ENCODE data around the gene TRAPPC2L.

Gene TRAPPC2L, protein sequence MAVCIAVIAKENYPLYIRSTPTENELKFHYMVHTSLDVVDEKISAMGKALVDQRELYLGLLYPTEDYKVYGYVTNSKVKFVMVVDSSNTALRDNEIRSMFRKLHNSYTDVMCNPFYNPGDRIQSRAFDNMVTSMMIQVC

DNA sequence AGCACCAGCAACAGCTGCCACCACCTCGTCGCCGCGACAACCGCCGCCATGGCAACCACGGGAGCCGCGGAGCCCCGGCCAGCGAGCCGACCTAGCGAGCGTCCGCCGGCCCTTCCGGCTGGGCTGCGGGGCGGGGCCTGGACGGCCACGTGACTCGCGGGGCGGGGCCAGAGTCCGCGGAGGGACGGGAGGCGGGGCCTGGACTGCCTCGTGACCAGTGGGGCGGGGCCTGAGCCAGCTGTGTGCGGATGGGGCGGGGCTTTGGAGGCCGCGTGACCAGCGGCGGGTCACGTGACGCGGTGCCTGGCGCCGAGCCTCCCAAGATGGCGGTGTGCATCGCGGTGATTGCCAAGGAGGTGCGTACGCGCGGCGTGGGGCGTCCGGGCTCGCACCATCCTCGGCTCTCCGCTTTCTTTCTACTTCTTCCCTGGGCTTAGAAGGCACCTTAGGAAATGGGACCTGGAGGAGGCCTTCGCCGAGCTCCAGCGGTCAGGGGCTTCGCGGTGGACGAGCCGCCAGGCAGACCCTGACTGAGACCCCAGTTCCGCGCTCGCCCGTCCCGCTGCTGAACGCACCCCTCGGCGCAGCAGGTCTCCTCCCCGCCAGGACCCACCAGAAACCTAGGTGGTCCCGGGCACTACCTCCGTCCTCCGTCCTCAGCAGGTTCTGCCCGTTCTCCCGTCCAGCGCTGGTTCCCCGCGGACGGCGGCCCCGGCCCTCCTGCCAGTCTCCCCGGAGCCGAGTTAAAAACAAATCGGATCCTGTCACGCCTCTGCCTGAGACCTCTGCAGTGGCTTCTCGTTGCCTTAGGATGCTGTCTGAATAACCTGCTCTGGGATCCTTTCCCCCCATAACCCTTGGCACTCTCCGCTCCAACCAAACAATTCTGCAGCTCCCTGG, at the start of gene TRAPPC2L, which contains the start of gene GALNS:
TSS of gene TRAPPC2L (plus strand) at position 300 of the 900 bp plus-strand sequence. CDS start at position 324, 24 bp downstream.
TSS of gene GALNS (minus strand) at position 120 of the 900 bp plus-strand sequence. CDS start at position 50, 70 bp downstream.
- peak; percentile 88 for DNase-seq

DNA sequence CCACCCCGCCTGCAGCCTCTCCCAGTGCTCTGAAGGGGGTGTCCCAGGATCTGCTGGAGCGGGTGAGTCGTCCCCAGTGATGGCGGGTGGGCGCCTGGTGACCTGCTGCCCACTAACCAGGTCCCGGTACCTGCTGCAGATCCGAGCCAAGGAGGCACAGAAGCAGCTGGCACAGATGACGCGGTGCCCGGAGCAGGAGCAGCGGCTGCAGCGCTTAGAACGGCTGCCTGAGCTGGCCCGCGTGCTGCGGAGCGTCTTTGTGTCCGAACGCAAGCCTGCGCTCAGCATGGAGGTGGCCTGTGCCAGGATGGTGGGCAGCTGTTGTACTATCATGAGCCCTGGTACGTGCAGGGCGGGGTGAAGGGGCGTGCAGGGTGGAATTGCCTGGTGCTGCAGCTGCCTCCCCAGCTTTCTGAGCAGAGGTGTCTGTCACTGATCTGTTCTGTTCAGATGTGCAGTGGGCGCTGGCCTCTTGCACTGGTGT, 49.7 kb upstream of the TRAPPC2L start:
- no peak for DNase-seq

DNA sequence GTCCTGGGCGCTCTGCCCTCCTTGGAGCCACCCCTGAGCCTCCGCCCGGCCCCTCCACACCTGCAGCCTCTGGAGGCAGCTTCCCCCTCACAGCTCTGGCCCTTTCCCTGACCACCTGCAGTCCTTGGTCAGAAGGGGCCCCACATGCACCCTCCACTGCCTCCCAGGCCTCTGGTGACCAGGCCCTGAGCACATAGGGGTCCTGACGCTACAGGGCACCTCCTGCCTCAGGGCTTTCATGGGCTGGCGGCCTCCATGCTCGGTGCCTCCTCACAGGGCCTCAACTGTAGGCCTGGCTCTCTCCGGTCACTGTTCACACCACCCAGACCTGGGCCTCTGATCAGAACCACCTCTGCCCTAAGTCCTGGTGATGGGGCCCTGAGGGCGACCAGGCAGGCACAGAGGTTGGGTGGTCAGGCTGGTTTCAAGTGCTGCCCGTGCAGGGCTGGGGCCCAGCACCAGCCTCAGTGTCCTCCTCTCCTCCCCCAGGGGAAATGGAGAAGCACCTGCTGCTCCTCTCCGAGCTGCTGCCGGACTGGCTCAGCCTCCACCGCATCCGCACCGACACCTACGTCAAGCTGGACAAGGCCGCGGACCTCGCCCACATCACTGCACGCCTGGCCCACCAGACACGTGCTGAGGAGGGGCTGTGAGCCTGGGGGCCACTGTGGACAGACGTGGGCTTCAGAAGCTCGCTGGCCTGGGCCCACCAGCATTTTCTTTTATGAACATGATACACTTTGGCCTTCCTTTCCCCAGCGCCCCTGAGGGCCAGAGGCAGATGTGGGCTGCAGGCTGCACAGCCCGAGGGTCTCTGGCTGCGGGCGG, 49.1 kb upstream of the TRAPPC2L start:
- no peak for DNase-seq

DNA sequence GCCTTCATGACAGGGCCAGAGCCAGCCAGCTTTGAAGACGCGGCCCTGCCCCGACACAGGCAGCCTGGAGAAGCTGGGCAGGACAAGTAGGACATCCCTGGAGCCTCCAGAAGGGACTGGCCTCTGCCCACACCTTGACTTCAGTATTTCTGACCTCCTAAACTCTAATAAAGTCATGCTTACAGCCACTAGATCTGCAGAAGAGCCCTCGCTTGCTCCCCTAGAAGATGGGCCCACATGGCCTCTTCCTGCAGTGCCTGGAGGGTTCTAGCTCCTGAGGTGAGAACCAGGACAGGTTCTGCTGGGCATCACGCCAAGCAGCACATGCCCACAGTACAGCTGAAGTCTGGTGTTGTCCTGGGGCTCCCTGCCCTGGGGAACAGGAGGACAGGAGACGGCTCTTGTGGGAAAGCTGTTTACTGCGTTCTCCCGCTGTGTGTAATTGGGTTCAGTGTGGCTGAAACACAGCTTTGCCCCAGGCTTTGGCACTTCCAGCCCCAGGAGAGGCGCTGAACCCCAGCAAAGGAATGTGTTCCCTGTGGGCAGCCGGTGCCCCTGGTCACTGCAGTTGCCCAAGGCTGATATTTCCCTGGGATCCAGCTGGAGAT, 47.8 kb upstream of the TRAPPC2L start:
- DNase-seq = no peak

DNA sequence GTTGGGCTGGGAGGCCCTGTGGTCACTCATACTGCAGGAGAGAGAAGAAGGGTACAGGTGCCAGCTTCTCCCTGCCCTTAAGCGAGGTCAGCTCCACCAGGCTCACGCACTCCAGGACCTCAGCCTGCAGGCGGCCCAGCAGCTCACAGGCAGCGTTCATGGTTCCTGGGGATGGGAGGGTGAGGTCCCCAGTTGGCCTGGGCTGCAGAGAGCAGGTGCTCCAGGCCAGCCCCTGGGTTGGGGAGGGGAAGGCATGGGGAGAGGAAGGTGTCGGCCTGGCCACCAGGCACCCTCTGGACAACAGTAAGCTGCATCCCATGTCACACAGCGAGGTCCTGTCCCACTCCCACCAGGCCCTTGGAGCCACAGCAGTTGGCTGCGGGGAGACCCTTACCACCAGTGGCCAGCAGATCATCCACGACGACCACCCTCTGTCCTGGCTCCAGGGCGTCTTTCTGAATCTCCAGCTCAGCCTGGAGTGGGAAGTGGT, 47.2 kb upstream of the TRAPPC2L start:
- DNase-seq = no peak

DNA sequence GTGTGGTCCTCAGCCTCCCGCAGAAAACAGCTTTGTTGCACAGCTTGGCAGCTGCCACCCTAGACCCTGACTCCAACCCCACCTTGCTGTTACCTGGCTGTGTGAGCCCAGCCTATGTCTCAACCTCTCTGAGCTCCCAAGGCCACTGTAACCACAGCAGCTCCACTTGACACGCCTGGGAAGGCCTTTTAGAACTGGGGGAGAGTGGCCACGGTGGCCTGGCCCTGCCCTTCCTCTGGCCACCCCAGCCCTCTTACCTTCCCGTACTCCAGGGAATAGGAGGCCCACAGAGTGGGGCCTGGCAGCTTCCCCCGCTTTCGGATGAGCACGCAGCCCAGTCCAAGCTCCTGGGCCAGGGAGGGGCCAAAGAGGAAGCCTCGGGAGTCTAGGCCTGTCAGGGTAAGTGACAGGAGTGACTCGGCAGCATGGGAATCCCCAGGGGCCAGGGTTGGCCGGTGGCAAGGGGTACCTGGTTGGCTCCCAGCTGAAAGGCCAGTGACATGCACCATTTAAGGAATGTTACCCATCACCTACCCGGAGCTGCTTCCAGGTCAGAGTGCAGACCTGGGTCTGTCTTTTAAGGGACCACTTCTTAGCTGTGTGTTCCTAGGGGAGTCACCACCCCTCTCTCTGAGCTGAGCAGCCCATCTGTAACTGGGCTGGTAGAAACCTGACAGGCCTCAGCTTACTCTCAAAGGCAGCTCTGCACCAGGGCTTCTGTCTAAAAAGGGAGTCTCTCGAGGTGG, 46.6 kb upstream of the TRAPPC2L start:
- DNase-seq = no peak

DNA sequence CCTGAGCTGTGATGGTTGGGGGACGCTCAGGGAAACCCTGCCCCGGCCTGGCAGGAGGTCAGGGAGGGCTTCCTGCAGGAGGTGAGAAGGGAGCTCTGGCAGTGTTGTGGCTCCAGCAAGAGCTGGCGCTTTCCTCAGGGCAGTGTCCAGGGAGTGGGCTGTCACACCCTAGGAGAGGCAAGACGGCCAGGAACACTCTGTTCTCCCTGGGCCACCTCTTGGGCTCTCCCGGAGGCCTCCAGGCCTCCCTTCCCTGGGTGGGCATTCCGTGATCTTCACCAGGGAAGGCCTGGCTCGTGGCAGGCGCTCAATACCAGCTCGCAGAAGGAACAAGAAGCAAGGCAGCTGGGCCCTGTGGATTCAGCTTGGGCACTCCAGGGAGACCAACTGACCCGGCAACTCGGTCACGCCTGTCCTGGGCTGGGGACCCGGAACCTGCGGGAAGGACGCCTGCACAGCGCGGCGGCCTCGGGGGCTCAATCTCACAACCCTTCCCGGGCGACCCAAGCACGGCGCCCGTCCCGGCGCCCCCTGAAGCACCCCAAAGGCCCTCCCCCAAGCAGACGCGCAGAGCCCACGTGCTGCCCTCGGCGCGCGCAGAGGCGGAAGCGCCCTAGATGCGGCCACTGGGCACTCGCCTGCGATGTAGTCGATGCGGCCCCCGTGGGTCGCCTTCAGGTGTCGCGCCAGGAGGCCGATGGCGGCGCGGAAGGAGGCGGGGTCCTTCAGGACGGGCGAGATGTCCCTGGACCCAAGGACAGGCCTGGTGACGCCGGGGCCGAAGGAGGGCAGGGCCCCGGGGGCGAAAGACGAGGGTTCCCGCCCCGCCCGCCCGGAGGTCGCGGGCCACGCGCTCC, 45.8 kb upstream of the TRAPPC2L start:
- peak; percentile 82 for DNase-seq

DNA sequence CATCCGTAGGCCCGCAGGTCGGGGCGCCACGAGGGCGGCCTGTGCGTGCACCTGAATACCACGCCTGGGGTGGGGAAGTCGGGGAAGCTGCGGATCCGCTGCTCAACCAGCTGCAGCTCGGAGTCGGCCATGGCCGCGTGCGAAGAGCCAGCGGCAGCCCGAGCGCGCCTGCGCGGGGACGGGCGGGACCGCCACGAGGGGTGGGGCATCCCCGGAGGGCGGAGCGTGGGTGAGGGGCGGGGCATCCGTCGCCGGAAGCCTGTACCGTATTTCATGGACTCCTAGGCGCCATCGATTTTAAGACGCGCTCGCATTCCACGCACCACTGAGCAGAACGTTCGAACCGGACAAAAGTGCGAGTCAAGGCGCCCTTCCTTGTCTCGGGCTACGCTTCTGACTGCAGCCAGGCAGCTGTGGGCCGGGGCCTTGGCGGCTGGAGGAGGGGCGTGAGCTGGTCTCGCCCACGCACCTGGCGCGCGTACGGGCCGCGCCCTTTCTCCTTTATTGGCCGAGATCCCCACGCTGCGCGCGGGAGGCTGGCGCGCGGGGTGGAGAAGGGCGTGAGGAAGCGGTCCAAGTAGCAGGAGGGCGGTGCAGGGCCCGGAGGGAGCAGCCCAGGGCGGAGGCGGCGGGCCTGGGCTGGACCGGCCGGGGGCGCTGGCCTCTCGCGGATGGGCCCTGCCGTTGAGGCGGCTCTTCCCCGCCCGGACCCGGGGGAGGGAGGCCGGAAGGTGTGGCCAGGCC, 45.0 kb upstream of the TRAPPC2L start, which contains the start of gene APRT:
TSS of gene APRT (minus strand) at position 160 of the 744 bp plus-strand sequence. CDS start at position 131, 29 bp downstream.
- DNase-seq = peak; percentile 69

DNA sequence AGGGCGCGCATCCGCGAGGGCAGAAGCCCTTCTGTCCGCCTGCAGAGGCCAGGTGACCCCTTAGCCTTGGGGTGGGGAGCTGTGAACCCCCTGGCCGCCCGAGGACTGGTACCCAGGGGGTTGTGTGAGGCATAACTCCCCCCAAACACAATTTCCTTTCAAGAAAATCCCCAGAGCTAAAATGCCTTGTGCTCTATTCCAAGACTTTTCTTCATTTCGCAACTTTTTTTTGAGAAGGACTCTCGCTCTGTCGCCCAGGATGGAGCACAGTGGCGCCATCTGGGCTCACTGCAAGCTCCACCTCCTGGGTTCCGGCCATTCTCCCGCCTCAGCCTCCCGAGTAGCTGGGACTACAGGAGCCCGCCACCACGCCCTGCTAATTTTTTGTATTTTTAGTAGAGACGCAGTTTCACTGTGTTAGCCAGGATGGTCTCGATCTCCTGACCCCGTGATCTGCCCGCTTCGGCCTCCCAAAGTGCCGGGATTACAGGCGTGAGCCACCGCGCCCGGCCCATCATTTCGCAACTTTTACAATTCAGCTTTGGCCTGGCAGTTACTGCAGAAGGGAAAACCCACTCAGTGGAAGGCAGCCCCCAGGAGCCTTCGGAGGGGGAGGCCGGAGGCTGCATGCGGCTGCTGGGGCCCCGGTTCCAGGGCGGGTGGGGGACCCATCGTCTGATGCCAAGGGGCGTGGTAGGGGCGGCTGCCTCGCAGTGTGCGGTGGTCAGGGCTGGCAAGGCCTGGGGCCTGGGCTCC, 44.2 kb upstream of the TRAPPC2L start:
- no peak for DNase-seq

DNA sequence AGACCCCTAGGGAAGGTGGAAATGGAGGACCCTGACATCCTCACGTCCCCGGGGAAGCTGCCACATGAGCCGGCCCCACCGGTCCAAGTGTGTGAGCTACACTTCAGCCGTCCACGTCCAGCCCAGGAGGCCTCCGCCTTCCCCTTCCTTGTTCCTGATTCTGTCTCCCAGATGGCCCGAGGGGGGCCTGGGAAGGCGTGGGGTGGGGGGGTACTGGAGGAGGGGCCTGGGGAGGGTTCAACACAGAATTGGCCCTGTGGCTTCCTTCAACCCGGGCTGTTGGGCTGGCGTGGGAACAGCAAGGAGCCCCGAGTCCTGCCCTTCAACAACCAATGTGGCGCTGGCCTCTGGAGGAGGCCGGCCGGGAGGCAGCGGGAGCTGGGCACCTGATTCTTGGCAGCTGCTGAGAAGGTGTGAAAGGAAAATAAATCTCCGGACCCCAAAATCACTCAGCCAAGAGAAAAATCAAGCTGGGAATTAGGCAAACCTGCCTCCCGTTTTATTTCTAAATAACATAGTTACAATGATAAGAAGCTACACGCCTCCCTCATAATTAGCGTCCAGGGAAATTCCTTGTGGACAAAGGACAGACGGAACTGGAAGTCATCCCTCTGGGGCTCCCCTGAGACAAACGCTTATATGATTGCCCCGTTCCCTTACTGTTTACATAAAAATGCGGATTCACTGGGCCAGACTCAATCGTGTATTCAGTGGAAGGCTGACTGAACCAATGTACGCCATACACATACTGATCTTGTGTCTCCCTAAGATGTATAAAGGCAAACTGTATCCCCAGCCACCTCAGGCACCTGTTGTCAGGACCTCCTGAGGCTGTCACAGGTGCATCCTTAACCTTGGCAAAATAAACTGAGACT, 43.4 kb upstream of the TRAPPC2L start:
- DNase-seq = no peak

DNA sequence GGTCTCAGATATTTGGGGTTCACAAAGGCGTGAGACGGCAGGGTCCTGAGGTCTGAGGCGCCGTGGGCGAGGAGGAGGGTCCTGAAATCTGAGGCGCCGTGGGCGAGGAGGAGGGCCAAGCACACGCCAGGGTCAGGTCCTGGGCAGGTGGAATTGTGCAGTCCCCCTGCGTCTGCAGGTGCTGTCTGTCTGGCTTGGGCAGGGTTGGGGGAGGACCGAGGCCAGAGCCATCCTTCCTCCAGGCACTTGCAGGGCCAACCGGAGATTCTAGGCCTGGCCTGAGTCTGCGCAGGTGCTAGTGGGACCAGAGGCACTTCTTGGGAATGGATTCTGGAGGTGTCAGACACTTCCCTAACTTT, 42.8 kb upstream of the TRAPPC2L start:
- no peak for DNase-seq

DNA sequence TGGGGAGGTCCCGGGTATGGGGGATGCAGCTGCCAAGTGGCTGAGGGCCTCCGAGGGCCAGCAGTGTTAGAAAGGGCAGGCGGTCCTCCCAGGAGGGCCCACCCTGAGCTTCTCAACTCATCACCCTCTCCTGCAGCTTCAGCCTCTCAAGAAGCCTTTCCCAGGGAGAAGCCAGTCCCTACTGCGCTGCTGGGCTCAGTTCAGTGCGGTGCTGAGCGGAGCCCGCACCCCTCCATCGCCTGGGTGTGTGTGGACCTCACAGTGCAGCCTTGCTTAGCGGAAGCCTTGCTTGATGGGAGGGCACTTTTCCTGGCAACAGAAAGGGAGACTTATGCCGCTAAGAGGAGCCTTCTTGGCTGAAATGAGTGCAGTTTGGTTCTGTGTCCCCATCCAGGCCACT, 41.7 kb upstream of the TRAPPC2L start:
- no peak for DNase-seq

DNA sequence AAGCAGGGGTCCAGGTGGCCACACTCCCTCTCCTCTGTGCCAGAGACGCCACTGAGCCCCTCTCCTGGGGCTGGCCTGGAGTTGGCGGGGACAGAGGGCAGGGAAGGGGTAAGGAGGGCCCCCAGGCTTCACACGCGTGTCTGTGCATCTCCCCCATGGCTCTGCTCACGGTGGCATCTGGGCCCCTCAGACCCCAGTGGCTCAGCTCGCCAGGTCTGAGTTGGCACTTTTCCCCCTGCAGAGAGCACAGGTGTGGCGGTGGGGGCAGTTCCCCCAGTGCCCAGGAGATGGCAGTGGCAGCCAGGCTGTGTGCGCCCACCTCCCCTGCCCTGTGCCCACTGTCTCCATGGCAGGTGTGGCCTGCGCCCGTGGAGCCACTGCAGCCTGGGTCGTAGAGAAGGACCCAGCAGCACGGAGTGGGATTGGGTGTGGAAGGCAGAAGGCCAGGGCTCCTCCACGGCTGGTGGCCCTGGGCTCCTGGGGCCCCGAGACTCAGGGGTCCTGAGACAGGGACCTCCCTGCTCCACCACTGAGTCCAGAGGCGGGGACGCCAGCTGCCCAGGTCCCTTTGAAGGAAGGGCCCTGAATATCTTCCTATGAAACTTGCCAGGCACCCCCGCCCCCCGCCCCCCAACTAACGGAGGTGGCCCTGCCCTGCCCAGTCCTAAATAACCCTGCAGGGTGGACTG, 40.9 kb upstream of the TRAPPC2L start:
- no peak for DNase-seq

DNA sequence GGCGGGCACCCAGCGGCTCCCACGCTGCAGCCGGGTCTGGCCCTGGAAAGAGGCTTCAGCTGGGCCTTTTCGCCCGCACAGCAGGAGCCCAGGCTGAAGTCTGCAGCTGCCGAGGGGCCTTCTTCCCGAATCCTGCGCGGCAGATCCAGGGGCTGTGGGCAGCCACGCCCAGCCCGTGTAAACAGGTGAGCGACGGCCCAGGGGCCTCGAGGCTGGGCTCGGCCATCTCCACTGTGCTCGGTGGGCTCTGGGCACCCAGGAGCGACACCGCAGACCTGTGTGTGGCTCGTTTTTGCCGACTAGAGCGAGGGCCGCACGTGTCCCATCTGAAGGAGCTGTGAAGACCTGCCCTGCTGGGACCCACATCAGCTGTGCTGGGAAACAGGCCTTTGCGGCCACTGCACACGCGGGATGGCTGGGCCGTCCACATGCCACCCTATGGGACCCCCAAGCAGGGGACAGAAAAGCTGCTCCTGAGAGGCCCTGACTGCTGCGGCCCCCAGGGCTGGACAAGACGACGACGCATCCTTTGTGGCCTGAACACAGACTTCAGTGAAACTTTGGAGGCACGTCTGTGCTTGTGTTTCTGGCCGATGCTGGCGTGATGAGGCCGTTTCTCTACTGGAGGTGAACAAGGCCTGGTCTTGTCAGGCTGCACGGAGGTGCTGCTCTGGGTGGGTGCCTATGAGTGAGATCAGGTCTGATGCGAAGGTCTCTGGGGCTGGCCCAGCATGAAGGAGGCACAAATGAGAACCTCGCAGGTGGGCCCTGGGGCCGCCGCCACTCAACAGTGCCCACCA, 40.0 kb upstream of the TRAPPC2L start:
- DNase-seq = no peak

DNA sequence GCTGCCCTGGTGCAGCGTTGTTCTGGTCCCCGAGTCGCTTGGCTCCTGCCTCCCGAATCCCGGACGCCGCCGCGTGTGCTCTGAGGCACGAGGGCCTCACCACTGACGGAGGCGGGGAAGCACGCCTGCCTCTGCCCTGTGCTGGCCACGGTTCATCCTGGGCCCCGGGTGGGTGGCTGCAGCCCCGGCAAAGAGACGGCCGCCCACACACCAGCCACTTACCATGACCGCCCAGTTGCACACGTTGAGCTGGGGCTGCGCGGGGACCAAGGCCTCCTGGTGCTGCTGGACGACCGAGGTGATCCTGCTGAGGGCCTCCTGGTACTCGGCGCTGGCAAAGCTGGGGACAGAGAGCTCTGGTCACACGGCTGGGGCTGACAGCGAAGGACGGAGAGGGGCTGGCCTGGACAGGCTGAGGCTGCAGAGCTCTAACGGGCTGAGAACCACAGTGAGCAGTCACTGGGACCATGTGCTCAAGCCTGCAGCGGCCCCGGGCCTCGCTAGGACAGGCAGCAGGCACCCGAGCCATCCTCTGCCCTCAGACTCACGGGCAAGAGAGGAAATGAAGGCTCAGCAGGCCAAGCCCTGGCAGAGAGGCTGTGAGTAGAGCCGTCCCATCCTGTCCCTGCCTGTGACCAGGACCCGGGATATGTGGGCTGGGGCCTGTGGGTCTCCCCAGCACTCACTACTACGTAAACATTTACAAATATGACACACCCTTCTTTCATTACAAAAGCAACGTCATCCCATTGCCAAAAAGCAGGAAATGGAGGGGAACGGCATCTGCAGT, 38.9 kb upstream of the TRAPPC2L start:
- no peak for DNase-seq

DNA sequence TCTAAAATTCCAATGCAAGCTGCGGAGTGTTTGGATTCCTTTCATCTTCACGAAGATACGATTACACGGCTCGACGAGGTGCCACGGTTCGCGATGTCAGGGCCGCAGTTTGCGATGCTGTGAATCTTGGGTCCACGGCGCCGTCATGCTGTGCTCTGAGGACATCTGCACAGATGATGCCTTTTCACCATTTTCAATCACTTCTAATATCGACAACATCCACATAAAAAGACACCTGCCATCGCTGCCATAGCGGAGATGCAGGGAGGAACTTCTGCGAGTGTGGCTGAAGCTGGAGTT, 38.4 kb upstream of the TRAPPC2L start:
- no peak for DNase-seq

All from KG1 (cell line).